ENCODE data around the gene KATNBL1.

KATNBL1 gene

DNA sequence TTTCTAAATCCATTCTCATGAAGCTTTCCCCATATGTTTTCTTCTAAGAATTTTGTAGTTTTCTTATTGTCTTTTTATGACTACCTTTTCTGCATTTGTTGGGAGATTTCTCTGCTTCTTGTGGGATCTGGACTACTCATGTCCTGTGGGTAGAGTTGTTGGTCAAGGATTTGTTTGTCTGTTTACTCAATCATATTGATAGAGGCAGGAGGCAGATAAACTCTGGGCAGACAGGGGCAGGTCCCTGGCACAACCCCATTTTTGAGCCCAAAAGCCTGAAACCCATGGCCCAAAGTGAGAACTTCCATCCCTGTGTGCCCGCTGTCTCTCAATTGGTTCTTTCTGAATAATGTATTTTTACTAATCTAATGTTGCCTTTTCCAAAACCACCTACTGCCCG is 95.7 kb downstream of the KATNBL1 start:
- DNase-seq: no peak

DNA sequence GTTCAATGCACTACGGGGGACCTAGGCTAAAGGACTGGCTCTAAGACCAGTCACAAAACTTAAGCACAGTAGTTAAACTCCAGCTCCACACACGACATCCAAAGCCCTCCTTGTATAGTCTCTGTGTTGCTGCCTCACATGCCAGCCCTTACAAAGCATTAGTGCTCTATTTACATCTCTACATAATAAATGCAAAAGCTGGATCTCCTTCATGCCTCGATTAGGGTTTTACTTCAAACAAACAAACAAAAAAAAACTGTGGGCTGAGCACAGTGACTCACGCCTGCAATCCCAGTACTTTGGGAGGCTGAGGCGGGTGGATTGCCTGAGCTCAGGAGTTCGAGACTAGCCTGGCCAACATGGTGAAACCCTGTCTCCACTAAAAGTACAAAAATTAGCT is 98.4 kb downstream of the KATNBL1 start:
- DNase-seq: no peak

- DNase-seq: no peak
Observed at GRCh38 chr15:34109797-34110663, 99.9 kb downstream of the KATNBL1 start.

GRCh38 chr15:34107315-34107714 is 102.6 kb downstream of the KATNBL1 start:
- DNase-seq: no peak

GRCh38 chr15:34106423-34106822 is 103.5 kb downstream of the KATNBL1 start:
- no peak for DNase-seq

DNA sequence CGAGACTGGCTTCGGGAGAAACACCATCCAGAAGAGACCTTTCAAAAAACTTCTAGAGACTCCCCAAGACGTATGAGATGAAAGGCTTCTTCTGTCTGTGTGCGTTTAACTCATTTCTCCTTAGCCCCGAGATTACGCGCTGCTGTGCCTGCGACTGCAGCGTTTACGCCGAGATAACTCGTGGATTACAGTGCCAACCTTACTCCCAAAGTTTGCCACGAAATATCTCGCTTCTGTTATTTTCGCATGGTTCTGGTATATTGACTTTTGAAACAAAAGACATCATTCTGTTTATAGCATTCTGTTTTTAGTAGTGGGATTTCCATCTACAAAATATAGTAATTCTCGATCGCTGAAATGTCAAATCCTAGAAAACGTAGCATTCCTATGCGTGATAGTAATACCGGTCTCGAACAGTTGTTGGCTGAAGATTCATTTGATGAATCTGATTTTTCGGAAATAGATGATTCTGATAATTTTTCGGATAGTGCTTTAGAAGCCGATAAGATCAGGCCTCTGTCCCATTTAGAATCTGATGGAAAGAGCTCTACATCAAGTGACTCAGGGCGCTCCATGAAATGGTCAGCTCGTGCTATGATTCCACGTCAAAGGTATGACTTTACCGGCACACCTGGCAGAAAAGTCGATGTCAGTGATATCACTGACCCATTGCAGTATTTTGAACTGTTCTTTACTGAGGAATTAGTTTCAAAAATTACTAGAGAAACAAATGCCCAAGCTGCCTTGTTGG is 107.5 kb downstream of the KATNBL1 start:
- DNase-seq: no peak

DNA sequence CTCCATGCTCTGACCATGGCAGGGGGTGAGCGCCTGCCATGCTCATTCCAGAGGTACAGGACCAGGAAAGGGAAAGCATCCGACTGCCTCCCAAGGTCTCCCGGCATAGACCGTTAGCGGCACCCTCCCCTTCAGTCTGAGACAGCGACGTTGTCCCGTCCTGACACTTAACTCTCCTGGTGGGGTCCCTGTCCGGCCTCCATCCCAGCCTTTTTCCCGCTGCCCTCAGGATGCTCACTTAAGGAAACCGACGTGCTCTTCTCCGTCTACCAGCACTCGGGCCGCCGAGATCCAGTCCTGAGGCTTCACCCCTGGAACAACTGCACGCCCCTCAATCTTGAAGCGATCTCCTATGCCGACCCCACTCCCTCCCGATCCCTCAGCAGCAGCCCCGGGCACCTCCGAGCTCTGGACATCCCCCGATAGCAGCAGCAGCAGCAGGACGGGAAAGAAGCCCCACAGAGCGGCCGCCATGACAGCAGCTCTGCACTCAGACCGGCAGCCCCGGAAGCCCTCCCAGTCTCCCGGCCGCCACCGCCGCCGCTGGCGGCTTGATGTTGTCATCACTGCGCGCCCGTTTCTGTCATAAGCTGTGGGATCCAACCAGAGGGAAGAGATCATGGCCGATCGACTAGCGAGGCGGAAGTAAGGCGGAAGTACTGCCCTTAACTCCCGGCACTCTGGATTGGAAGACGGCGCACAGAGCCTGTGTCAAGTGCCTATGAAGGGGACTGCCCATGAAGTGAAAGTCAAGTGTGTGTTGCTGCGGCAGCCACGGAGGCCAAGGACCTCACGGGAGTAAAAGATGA is 108.3 kb downstream of the KATNBL1 start, which contains the start of the genes EMC7 and PGBD4:
Gene EMC7 (minus strand): TSS at position 497 of the 809 bp plus-strand sequence. CDS start 23 bp downstream, at position 474.
Gene PGBD4 (plus strand): TSS at position 718 of the 809 bp plus-strand sequence. CDS start 449 bp downstream, outside the sequence.
- DNase-seq: peak; percentile 99

- DNase-seq: no peak
Observed at GRCh38 chr15:34099914-34100313, 110.0 kb downstream of the KATNBL1 start.

All from stimulated activated CD4-positive, alpha-beta T cell treated with anti-CD3 and anti-CD28 coated beads, Interleukin-4, amount 100 ng/mL, for 1 hour (primary cell).